Stimulated activated CD4-positive, alpha-beta T cell treated with anti-CD3 and anti-CD28 coated beads, TNF-alpha, amount 100 ng/mL, for 1 hour (primary cell): ENCODE results near the gene ARHGAP28.

Source experiments
- DNase-seq, 3 donors: peaks; one replicate each; pipeline ENCODE4 v3.0.0-alpha.2; 2020; ENCODE audit warnings: low read depth in 3 of 3, low spot score in 1 of 3

The ARHGAP28 gene

DNA sequence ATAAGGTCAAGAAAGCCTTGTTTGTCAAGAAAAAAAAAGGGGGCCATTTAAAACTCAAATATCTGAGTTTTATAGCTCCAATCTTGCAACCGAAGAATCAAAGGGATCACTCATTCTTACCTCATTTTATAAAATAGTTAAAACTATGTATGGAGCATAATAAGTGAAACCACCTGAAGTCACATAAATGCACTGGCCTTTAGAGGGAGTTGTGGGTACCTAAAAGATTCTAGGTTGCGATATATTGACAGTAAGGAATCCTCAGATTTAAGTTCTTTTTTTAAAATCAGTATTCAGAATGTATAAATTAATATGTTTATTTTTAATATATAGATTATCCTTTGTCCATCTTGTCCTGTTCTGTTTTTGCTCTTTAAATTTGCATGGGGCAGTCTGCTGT is 3.4 kb downstream of the ARHGAP28 start:
- no peak for DNase-seq

DNA sequence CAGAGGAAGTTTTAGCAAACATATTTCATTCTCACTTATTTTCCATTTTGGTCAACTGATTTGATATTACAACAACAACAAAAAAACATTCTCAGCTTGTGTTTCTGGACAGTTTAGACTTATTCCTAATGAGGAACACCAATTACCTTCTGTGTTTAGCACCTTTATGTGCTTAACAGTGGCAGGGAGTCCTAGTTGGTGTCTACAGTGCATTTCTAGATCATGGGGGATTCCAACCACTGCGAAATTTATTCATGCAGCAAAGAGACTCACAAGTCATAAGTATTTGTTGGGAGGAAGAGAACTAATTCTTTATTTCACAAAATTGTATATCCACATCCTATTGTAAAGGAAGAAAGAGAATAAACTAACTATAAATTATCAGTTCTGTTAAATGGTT is 4.2 kb downstream of the ARHGAP28 start:
- no peak for DNase-seq

DNA sequence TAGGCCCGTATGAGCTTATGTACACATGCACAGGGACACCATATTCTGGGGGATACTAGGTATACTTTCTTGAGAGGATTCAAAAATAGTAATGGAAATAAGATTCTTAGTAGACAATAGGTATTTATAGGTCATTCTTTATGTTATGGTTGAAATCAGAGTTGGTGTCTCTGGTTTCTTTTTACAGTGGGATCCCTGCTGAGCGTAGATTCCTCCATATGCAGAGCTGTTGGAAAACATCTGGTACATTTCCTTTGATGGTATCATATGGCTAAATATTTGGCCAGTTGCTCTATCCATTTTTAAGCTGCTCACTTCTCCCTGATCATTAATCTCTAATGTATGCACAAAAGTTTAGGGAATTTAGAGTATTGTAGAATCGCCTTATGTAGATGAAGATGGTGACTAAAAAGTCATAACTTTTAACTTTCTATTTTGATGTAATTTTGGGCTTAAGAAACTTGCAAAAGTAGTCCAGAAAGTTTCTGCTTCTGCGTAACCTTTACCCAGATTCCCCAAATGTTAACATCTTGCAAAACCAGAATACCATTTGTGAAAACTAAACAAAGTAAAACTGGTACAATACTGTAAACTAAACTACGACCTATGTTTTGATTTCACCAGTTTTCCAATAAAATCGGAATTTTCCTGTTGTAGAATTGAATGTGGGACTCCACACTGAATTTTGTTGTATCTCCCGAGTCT is 5.4 kb downstream of the ARHGAP28 start:
- DNase-seq: no peak

DNA sequence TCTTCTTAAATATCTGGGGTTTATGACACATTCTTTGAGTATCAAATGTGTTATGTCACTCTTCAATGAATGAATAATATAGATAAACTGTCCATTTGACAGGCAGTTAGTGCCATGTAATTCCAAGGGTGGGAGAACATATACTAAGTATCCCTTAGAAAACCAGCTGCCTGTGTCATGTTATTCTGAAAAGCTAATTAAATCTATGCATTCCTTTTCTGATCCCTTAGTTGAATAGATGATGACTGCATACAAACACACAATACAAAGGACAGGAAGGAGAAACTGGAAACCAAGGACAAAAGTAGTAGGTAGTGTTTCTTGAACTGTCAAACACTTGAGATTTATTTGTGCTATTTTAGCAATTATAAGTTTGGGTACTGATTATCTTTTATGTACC is 8.3 kb downstream of the ARHGAP28 start:
- DNase-seq: no peak

DNA sequence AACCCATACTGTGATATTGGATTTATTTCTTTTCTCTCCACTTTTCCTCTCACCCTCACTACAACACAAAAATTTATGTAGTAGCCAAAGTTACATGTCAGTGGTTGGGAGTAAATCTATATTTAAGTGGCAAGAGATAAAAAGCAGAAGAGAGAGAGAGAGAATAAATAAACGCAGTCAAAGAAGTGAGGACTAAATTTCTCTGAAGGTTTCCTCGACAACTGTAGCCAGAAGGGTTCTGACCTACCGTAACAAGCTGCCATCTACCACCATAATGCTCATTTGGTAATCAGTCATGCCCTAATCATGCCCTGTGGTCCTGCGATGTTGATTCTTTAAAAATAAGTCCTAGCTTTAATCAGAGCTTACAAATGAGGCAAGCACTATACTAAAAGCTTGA is 9.1 kb downstream of the ARHGAP28 start:
- no peak for DNase-seq

DNA sequence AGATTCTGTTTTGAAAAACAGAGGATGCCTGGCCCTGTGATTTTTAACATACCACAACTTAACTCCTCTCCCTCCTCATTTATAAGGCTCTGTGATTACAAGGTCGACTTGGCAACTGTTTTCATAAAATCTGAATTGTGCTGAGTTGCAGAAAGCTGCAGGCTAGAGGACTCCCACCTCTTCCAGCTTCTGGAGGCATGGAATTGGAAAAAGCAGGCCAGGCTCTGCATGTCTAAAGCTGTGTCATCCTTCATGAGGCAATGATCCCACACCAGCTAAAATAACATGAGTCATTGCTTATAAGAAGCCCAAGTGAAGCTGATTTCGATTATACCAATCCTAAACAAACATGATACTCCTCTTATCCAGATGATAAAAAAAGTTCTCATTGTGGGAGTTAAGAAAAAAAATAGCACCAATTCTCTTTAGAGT is 11.7 kb downstream of the ARHGAP28 start:
- no peak for DNase-seq

DNA sequence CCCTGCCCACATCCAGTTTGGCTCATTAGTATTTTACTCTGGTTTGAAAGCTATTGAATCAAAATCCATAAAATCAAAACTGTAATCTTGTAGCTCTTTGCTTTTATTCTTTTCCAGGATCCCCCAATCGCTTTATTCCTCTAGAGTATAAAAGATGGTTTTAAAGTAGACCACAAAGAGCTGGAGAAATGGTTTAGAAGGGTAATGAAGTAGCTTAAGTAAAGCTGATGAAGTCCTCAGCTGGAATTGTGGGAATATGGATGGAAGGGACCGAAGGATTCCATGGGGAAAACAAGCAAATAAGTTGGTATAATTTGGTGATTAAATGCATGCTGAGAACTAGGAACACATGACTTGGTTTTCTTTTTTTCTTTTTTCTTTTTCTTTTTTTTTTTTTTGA is 12.3 kb downstream of the ARHGAP28 start:
- DNase-seq: no peak

DNA sequence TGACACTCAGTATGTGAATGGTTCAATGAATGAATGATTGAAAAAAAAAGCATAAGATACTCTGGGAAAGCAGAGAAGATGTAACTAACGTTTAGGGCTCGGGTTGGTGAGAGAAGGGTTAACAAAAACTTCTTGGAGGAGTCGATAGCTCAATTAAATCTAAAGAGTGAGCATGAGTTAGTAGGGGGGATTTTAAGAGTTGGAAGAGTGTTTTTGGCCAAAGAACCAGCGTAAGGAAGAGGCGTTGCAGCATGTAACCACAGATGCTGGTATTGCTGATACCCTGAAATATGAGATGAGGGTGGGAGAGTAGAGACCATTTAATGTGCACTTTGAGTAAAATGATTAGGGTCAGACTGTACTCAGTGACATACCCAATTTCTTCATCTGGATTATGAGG is 14.5 kb downstream of the ARHGAP28 start:
- no peak for DNase-seq

DNA sequence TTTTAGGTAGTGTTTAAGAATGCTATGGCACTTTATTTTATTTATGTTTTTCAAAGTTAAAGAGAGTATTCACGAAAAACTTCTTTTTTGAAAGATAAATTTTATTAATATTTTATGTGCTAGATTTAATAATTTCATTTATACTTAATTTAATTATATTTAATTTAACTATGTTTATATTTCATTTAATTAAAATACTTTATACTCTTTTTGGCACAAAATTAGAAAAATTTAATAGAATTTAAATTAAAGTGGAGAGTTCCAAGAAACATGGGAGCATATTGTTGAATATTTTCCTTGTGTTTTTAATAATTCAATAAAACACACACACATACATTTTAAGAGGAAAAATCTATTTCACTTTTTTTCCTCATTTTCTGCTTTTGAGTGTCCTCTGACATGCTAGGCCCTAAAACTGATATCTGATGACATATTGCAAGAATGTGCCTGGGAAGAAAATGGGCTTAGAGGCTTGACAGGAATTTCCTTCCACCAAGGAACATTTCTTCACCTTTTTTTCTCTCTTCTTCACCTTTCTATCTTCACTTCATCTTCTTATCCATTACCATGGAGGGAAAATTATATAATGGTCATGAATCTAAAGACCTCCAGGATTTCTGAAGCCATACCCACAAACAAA is 15.4 kb downstream of the ARHGAP28 start:
- DNase-seq: no peak

DNA sequence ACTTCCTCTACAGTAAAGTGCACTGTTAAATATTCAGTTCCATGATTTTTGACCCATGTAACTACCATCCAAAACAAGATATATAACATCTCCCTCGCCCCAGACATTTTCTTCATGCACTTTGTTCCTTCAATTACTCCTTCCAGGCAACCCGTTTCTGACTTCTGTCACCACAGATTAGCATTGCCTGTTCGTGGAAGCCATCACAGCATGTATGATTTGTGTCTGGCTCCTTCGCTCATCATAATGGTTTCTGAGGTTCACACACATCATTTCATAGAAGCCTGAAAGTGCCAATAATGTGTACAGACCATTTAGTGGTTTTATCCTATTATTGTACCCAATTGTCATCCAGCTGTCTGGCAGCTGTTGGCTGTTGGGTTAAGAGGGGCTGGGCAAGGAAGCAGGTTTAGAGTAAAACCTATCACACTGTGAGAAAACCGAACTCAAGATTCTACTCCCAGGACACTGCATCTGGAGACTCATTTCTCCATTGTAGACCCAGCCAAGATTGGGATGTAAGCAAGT is 16.1 kb downstream of the ARHGAP28 start:
- no peak for DNase-seq

DNA sequence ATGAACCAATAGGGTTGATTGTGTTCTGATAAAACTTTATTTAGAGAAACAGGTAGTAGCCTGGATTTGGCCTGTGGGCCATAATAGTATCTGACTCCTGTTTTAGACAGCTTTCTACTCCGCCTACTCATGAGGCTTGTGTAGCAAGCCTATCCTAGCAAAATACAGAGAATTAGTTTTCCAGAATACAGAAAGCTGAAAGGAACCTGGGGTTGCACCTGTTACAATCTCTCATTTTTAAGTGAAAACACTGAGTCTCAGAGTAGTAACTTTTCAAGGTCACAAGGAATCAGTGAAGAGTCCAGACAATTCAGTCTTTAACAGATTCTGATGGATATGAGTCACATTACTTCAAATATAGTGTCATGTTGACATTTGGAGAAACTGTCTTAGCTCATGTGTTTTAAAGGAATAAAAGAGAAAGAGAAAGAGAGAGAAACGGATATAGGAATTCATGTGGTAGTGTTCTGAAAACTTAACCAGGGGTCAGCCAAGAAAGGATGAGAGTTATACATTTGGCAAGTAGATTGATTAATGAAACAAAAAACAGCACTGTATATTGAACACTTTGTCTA is 17.0 kb downstream of the ARHGAP28 start:
- no peak for DNase-seq

DNA sequence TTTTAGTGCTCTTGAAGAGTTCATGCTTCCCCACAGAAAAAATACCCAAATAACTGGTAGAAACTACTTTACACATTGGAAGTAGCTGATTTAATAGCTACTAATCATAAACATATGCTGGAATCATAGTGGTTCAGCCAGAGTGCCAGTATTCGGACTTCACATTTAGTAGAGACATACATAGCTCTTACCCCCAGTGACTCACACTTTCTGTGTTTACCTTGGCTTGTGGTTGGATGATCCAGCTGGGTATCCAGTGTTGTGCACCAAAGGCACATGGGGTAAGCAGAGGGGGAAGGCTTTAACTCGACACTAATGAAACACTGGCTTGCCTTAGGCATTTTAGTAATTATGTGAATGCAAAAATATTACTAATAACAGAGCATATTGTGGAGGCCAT is 18.1 kb downstream of the ARHGAP28 start:
- DNase-seq: no peak

DNA sequence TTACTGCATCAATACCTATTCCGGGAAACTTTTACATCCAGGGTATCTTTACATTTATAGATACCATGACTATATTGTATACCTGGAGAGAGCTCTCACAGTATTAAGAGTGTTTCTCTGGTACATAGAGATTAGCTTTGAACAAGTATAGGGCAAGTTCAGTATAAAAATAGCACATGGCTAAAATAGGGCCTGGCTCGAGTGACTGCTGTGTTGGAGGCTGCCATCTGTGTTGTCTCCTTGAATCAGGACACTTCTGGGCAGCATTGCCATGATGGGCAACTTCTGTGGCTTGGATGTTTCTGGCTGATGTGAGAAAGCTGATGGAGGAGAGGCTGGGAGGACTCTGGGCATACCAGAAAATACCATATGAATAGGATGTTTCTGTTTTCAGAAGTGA is 18.7 kb downstream of the ARHGAP28 start:
- DNase-seq: no peak

DNA sequence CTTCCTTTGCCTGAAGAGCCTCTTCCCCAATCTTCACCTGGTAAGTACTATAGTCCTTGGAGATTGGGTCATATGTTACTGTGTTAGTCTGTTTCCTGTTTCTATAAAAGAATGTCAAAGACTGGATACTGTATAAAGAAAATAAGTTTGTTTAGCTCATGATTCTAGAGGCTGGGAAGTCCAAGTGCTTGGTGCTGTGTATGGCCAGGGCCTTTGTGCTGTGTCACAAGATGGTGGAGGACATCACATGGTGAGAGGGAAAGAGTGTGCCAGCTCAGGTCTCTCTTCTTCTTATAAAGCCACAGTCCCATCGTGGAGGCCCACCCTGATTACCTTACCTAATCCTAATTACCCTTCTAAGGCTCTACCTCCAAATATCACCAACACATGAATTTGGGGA is 20.9 kb downstream of the ARHGAP28 start:
- no peak for DNase-seq

DNA sequence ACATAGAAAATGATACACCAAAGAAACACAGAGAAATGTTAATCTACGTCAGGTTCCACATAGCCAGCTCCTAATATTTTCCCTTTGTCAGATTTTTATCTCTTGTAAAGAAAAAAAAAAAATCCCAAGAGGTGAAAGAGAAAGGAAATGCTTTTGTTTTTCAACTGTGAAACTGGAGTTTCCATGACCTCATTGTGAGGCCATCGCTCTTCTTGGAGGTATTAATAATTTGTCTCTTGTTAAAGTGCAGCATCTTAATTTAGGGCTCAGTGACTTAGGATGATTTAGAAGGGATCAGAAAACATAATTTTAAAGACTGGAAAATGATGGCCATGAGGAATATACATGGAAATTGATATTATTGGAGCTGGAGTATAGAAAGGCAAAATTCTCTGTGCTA is 21.7 kb downstream of the ARHGAP28 start:
- no peak for DNase-seq

DNA sequence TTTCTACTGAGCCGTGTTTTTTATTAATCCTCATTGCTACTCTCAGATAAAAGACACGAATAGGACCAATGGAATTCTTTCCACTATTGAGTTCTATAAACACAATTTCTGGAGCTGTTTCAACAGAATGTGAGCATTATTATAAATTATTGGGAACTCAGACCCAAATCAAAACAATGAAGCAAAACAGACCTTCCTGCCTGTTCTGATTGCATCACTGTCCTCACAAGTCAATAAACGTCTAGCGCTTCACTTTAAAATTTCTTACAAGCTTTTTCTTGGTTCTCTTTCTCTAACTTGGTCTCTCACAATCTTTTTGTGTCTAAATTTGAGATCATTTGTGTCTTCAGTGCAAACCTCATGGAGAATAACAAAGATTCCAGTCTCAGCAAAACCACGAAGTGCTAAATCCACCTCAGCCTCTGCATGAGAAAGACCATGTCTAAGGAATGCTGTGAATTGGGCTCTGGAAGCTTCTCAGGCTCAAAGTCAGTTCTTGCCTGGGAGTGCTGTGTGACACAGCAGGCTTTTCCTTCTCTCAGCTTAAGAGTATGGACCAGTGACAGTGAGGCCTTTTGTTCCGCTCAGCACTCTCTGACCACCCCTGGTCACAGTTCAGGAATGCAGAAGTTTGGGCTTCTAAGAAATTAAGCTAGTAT is 22.8 kb downstream of the ARHGAP28 start:
- no peak for DNase-seq

DNA sequence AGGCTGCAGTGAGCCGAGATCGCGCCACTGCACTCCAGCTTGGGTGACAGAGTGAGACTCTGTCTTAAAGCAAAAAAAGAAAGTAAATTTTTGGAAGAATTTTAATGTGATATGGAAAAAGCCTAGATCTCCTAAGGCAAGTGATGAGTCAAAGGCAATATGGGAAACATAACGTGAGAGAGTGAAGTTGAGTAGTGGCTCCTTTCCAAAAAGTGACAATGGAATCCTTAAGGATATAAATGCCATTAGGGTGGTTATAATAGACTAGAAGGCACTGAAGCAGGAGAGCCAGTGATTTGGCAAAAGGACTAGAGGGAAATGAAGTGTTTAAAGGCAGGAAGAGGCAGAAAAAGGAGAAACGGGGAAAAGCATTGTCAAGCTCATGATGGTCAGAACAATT is 25.6 kb downstream of the ARHGAP28 start:
- no peak for DNase-seq

DNA sequence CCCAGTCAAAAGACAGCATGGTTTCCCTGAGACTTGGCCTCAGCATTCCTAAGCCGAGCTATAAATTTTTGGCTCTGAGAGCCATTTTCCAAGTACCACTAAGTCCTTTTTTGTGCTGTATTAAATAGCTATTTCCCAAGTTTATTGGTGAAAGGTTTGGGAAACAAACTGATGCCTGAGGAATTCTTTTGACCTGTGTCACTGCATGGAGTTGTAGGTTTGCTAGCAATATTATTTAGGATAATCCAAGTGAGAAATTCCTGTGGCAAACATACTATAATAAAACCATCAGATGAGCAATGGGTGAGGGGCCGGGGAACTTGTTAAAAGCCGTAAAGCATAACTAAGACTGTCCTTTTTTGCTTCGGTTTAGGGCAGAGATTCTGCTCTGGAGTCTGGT is 28.4 kb downstream of the ARHGAP28 start:
- DNase-seq: no peak

DNA sequence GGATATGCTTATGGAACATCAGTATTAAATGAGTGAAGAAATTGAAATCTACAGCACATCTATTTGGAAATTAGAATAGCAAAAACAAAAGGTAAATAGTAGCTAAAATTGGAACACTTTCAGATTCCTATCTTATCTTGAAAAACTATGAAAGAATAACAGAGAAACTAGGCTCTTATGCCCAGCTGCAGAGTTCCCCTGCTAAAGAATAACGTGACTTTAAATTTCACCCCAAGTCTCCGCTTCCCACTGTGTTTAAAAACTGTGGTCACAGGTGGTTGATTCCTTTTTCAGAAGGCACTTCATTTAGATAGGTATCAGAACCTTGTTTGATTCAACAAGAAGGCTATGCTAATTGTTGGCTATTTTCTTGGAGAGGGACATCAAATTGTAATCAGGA is 30.1 kb downstream of the ARHGAP28 start:
- DNase-seq: no peak

DNA sequence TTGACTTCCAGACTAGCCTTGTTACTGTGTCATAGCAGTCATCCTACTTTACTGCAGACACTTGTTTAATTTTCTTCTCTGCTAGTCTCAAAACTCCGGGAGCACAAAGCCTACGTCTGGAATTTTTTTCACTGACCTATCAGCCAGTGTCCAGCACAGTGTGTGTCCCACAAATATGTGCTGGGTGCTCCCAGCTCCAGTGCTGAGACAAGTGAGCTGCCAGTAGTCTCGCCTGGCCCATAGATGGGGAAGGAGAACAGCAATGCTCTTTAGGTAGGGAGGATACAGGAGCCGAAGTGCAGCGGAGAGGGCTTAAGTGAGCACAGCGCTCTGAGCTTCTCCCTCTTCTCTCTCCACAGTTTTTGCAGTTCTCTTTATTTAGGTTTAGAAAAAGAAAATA is 34.0 kb downstream of the ARHGAP28 start:
- DNase-seq: no peak

DNA sequence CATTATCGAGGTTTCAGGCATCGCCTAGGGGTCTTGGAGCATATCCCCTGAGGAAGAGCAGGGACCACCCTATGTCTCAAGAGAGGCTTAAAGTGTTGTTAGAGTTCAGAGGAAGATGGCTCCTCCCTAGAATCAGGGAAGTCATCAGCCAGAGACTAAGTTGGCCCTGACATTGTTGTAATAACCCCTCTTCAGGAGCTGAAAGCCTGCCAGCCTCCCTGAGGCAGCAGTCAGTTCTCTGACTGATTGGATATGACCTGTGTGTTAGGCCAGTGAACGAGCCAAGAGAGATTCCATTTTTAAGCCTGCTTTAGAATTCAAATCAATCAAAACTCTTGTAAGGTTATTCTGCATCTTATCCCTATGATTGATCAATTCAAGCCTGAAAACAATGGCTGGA is 34.9 kb downstream of the ARHGAP28 start:
- DNase-seq: no peak

DNA sequence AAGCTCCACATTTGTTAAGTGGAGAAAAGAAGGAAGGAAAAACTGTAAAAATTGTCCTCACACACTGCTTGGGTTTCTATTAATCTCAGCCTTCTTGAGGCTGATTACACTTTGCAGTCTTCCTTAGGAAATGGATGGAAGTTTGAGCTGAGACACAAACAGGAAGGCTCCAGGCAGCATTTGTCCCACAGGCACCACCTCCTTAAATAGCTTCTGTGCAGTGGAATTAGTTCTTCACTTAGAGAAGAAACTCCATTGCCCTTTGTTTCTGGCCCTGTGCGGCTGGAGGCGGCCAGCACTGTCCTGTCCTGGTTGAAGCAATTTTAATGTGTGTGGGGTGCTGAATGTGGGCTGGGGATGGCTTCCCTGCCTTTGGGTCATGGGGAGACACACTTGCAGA is 44.3 kb downstream of the ARHGAP28 start:
- DNase-seq: no peak
